ENCODE results near the gene SNX9. TPM values are rescaled to one million over a fixed set of nuclear protein-coding genes. Genes with fewer than 3 reads are reported as not detected.

Gene SNX9
- total and polyA plus RNA-seq, 2 of the 8 experiments (the other 6 are each of a cell fraction or from before 2014, with no cell fraction given): 11.8 to 23.2 TPM

- H2BK20ac ChIP-seq (ENCODE audit: low read length): no peak overlapping the region
Measured at GRCh38 chr6:157937916-157938315, 114.9 kb downstream of the SNX9 start.

More at GRCh38 chr6:157937916-157938315, 114.9 kb downstream of the SNX9 start:
- Histone ChIP-seq H3K79me1 (ENCODE audit: low read depth, low read length) (no peaks in the 10 kb centered on the region; the same call in 1 of the 2 replicates), H3K4me3 (ENCODE audit: extremely low read depth in 1 of 4, insufficient read depth in 2 of 4, low read depth in 3 of 4, low read length in 4 of 4) (no peak overlapping the region), H2BK5ac (ENCODE audit: low read depth, low read length) (no peak overlapping the region), H3K4me1 (replicated peaks in 1 of 4; ENCODE audit: control insufficient read depth in 3 of 4, insufficient read depth in 4 of 4, low read length in 3 of 4) (no peaks in the 10 kb centered on the region), H3K27ac (ENCODE audit: low read depth, low read length) (no peak overlapping the region), H3K23ac (ENCODE audit: insufficient read length) (no peak overlapping the region), H3K56ac (replicated peaks; ENCODE audit: insufficient read length, low read depth, low read length) (no peak overlapping the region), H3K9me3 (ENCODE audit: insufficient read depth in 2 of 2, low read depth in 1 of 2, low read length in 1 of 2) (no peaks in the 10 kb centered on the region), H4K20me1 (replicated peaks in 1 of 2; ENCODE audit: control insufficient read depth in 1 of 2, insufficient read depth in 2 of 2, low read length in 2 of 2) (no peaks in the 10 kb centered on the region), H3K23me2 (ENCODE audit: low read depth, low read length) (no peaks in the 10 kb centered on the region), H4K8ac (ENCODE audit: extremely low read depth, insufficient read depth, low read length) (no peak overlapping the region), H3K9ac (replicated peaks in 1 of 4; ENCODE audit: extremely low read depth in 1 of 4, low read depth in 3 of 4, low read length in 3 of 4) (no peak overlapping the region), H2BK12ac (ENCODE audit: low read depth, low read length) (no peak overlapping the region), H3K27me3 (replicated peaks in 1 of 4; ENCODE audit: control insufficient read depth in 3 of 4, extremely low read depth in 1 of 4, insufficient read depth in 3 of 4, low read length in 3 of 4) (no peaks in the 10 kb centered on the region), H3K79me2 (ENCODE audit: control insufficient read depth in 1 of 2, insufficient read depth in 2 of 2, low read length in 2 of 2) (no peaks in the 10 kb centered on the region), H4K5ac (ENCODE audit: insufficient read length, low read depth, low read length) (no peak overlapping the region), H3K14ac (ENCODE audit: insufficient read length) (no peak overlapping the region), H2AK5ac (ENCODE audit: low read depth, low read length) (no peak overlapping the region), H2BK120ac (replicated peaks; ENCODE audit: low read depth, low read length) (no peak overlapping the region), H3K18ac (ENCODE audit: extremely low read depth, low read length) (no peak overlapping the region), H4K91ac (replicated peaks; ENCODE audit: insufficient read length, low read length) (no peak overlapping the region), H3K36me3 (ENCODE audit: control insufficient read depth in 2 of 4, insufficient read depth in 4 of 4, low read length in 3 of 4) (peaks cover 8 to 59% (median 33%) of the 10 kb centered on the region in 4 experiments), H3K4ac (replicated peaks; ENCODE audit: insufficient read length, low read depth, low read length) (no peak overlapping the region), H2BK15ac (ENCODE audit: low read length) (no peak overlapping the region), H3K4me2 (ENCODE audit: insufficient read depth in 1 of 2, low read depth in 2 of 2, low read length in 2 of 2) (no peak overlapping the region), H2AFZ (ENCODE audit: low read length) (no peak overlapping the region)
- CTCF ChIA-PET (ENCODE audit: partially characterized antibody): interaction anchor here (1.2 to 2.6 kb wide), 2 partner anchors 9 to 26 kb away, joined by 3 to 8 read pairs; no protein-coding TSS in a partner anchor
- FAIRE-seq (no peak), DNase-seq (ENCODE audit: low read depth in 1 of 2, low spot score in 2 of 2) (no peak)
- POLR2A ChIA-PET (ENCODE audit: partially characterized antibody): no interaction called here
- no peak for TF ChIP-seq EGR1 (IDR thresholded peaks at IDR 0.05; ENCODE audit: borderline replicate concordance, low read depth, low read length)
- TF ChIP-seq SP4 (IDR thresholded peaks at IDR 0.05; ENCODE audit: low read length): no peak
- TF ChIP-seq RFX5 (IDR thresholded peaks at IDR 0.05; ENCODE audit: borderline replicate concordance, low read depth, low read length): no peak
- no peak for TF ChIP-seq BCL11A (IDR thresholded peaks at IDR 0.05; ENCODE audit: low read depth in 2 of 2, low read length in 2 of 2)
- no peak for TF ChIP-seq ZNF274 (IDR thresholded peaks at IDR 0.05; ENCODE audit: borderline replicate concordance, extremely low read depth, low read length)
- TF ChIP-seq USF2 (IDR thresholded peaks at IDR 0.05; ENCODE audit: low read length): no peak
- TF ChIP-seq SIX5 (IDR thresholded peaks at IDR 0.05; ENCODE audit: low read depth, low read length): no peak
- no peak for TF ChIP-seq YY1 (IDR thresholded peaks at IDR 0.05; ENCODE audit: low read depth, low read length)
- no peak for TF ChIP-seq SUZ12 (IDR thresholded peaks at IDR 0.05; ENCODE audit: low read length)
- no peak for TF ChIP-seq KDM5A (IDR thresholded peaks at IDR 0.05; ENCODE audit: low read length)
- TF ChIP-seq MAFK (IDR thresholded peaks at IDR 0.05; ENCODE audit: low read depth, low read length): no peak
- no peak for TF ChIP-seq HDAC6 (IDR thresholded peaks at IDR 0.05; ENCODE audit: low read depth, low read length)
- TF ChIP-seq ATF3 (IDR thresholded peaks at IDR 0.05; ENCODE audit: insufficient read depth, low read depth, low read length): no peak
- 86% methylated on average over 6 of the region's 6 CpGs; no CpG with 5 or more reads in 1 of the 2 experiments for WGBS, 2 experiments (ENCODE audit: extremely low coverage in 1 of 2, insufficient coverage in 1 of 2, insufficient read length in 1 of 2, insufficient replicate concordance in 2 of 2, low coverage in 1 of 2, low lambda C conversion rate in 2 of 2, missing lambda C conversion rate in 1 of 2)

Data from H1 (cell line).